Spleen (tissue), 11 donors: ENCODE results near the gene GBX1. TPM values are rescaled to one million over a fixed set of nuclear protein-coding genes. Genes with fewer than 3 reads are reported as not detected.

Experiments
- DNase-seq: peaks from one replicate; pipeline ENCODE4 v3.0.0-alpha.2; 2020
- H3K27ac ChIP-seq, 8 donors: fragments of 200-600 bp; sonication (generic) in 7 of 8; 1 replicate in 4 of 8; 2 replicates in 4 of 8; pipeline versions ENCODE4 v1.5.0 to v1.8.0; 2016 to 2021; ENCODE audit warnings: inconsistent platforms in 4 of 8, mild to moderate bottlenecking in 4 of 8, moderate library complexity in 1 of 8
- H3K27me3 ChIP-seq, 7 donors: fragments of 200-600 bp; sonication (generic) in 6 of 7; replicated peaks in 1 of 7; 1 replicate in 4 of 7; 2 replicates in 3 of 7; pipeline versions ENCODE4 v1.5.0 to v1.8.0; 2016 to 2021; ENCODE audit warnings: inconsistent platforms in 3 of 7, mild to moderate bottlenecking in 1 of 7
- H3K36me3 ChIP-seq, 6 donors: fragments of 200-600 bp; sonication (generic) in 5 of 6; 1 replicate in 4 of 6; 2 replicates in 2 of 6; pipeline versions ENCODE4 v1.5.0 to v1.8.0; 2016 to 2021; ENCODE audit warnings: inconsistent platforms in 2 of 6
- H3K4me1 ChIP-seq, 6 donors: fragments of 200-600 bp; sonication (generic) in 5 of 6; 1 replicate in 3 of 6; 2 replicates in 3 of 6; pipeline versions ENCODE4 v1.5.0 to v1.8.0; 2016 to 2021; ENCODE audit warnings: inconsistent platforms in 3 of 6
- H3K4me3 ChIP-seq, 8 donors: fragments of 200-600 bp; sonication (generic) in 7 of 8; 1 replicate in 4 of 8; 2 replicates in 4 of 8; pipeline versions ENCODE4 v1.5.0 to v1.8.0; 2016 to 2021; ENCODE audit warnings: inconsistent platforms in 4 of 8, mild to moderate bottlenecking in 4 of 8, moderate library complexity in 2 of 8
- H3K9me3 ChIP-seq, 8 donors: fragments of 200-600 bp; sonication (generic) in 7 of 8; 1 replicate in 4 of 8; 2 replicates in 4 of 8; pipeline versions ENCODE4 v1.5.0 to v1.8.0; 2016 to 2021; ENCODE audit warnings: inconsistent platforms in 4 of 8
- CTCF ChIP-seq, 11 experiments: fragments of 200-600 bp in 7 of 11; fragments of 450-650 bp in 4 of 11; sonication (generic) in 4 of 11; IDR thresholded peaks in 8 of 11; conservative IDR thresholded peaks in 3 of 11; 1 replicate in 7 of 11; 2 replicates in 4 of 11; pipeline versions ENCODE4 v1.4.0 to v1.8.0; 2016 to 2021; ENCODE audit warnings: antibody characterized with exemption in 11 of 11, inconsistent platforms in 4 of 11, mild to moderate bottlenecking in 1 of 11
- POLR2A ChIP-seq, 3 donors: fragments of 450-650 bp; IDR thresholded peaks; one replicate each; pipeline ENCODE4 v1.5.1; 2017; ENCODE audit warnings: antibody characterized with exemption in 3 of 3, mild to moderate bottlenecking in 1 of 3
- POLR2AphosphoS5 ChIP-seq, 3 donors: sonication (generic); formaldehyde crosslinking; IDR thresholded peaks; one replicate each; pipeline ENCODE4 v1.5.1; 2017; ENCODE audit warnings: antibody characterized with exemption in 3 of 3
- WGBS, 5 donors: extraction: QIAGEN DNeasy Blood & Tissue Kit in 3 of 5; methylation state at CpG; one replicate each; pipeline versions ENCODE4 v1.1.5 to v1.1.7; 2013 to 2018; 5-methylcytosine and 5-hydroxymethylcytosine counted together
- intact Hi-C: fragments of 100-400 bp; cut with DNase I; formaldehyde crosslinking; loops from one replicate; pipeline ENCODE4 v1.15.0; 2023; ENCODE audit warnings: low total_unique reads
- polyA plus RNA-seq, 3 donors: library from polyadenylated mRNA; stranded (reverse); fragments of 200-250 nt; gene quantifications; one replicate each; pipeline ENCODE4 v1.2.1, GENCODE V29; 2013
- total RNA-seq, 7 donors: library from RNA; depleted of rRNA in 3 of 7; stranded (reverse); fragments of >200 nt in 3 of 7; fragmentation: NEBNext Ultra II Directional in 4 of 7; extraction: Animal tissue kit (Norgen Biotek cat#: 25700) in 4 of 7; gene quantifications; one replicate each; pipeline versions ENCODE4 v1.1.0 to v1.2.1, GENCODE V29; 2016 to 2021
- donor health status: healthy with polysubstance abuse.
- donor health status: DM: no; HTN: no; CAD: no; lungs with moderate emphysema.
- donor health status: DM: no; HTN: no; CAD: no.
- donor health status: Bipolar disorder and iron deficiency.
- donor health status: healthy.
- donor health status: DM: no; HTN: no; CAD: no.
- donor health status: DM: yes; HTN: yes; CAD: no.

The GBX1 gene
- total and polyA plus RNA-seq, 10 donors: not detected

GRCh38 chr7:151140826-151141225, 26.7 kb downstream of the GBX1 start:
- Histone ChIP-seq H3K27me3 (no peaks in the 10 kb centered on the region), H3K9me3 (no peaks in the 10 kb centered on the region), H3K4me3 (no peak overlapping the region), H3K27ac (no peak overlapping the region), H3K4me1 (peaks cover 0 to 6% (median under 1%) of the 10 kb centered on the region in 6 donors), H3K36me3 (peaks cover 0 to 97% (median 35%) of the 10 kb centered on the region in 6 donors)
- intact Hi-C loops: no loop called here
- TF ChIP-seq POLR2AphosphoS5 (IDR thresholded peaks at IDR 0.05) (no peak), POLR2A (IDR thresholded peaks at IDR 0.05) (no peak)
- DNase-seq: no peak
- 92 to 99% (median 97%) methylated on average over 7 of the region's 7 CpGs for WGBS, 5 donors

- peaks cover 0 to 11% (median 2%) of the 10 kb centered on the region in 6 donors for H3K4me1 ChIP-seq
- intact Hi-C loops: no loop called here
- 89 to 93% (median 93%) methylated on average over 9 of the region's 9 CpGs for WGBS, 5 donors
- peak; percentile 46 for DNase-seq
- H3K4me3 ChIP-seq: no peak overlapping the region
- H3K27ac ChIP-seq: no peak overlapping the region
- H3K36me3 ChIP-seq: peaks cover 0 to 100% (median 44%) of the 10 kb centered on the region in 6 donors
- TF ChIP-seq CTCF (IDR thresholded peaks at IDR 0.05 in 8 of 11, conservative IDR thresholded peaks at IDR 0.05 in 3 of 11): no peak
- no peak for TF ChIP-seq POLR2A (IDR thresholded peaks at IDR 0.05)
- TF ChIP-seq POLR2AphosphoS5 (IDR thresholded peaks at IDR 0.05): no peak
- no peaks in the 10 kb centered on the region for H3K9me3 ChIP-seq
- H3K27me3 ChIP-seq: no peaks in the 10 kb centered on the region
These were observed 27.7 kb downstream of the GBX1 start for GRCh38 chr7:151139791-151140190.

GRCh38 chr7:151139071-151139790, 28.3 kb downstream of the GBX1 start:
- intact Hi-C loops: no loop called here
- Histone ChIP-seq H3K4me3 (no peak overlapping the region), H3K9me3 (no peaks in the 10 kb centered on the region), H3K36me3 (peaks cover 0 to 100% (median 46%) of the 10 kb centered on the region in 6 donors), H3K4me1 (peaks cover 0 to 11% (median 2%) of the 10 kb centered on the region in 6 donors), H3K27ac (no peak overlapping the region), H3K27me3 (no peaks in the 10 kb centered on the region)
- DNase-seq: peak; percentile 51
- no peak for TF ChIP-seq POLR2AphosphoS5 (IDR thresholded peaks at IDR 0.05)
- TF ChIP-seq CTCF (IDR thresholded peaks at IDR 0.05 in 8 of 11, conservative IDR thresholded peaks at IDR 0.05 in 3 of 11): no peak
- TF ChIP-seq POLR2A (IDR thresholded peaks at IDR 0.05): no peak
- whole genome bisulfite sequencing, 5 donors: 88 to 95% (median 91%) methylated on average over 16 to 18 of the region's 18 CpGs

- TF ChIP-seq POLR2AphosphoS5 (IDR thresholded peaks at IDR 0.05) (no peak), POLR2A (IDR thresholded peaks at IDR 0.05) (no peak), CTCF (IDR thresholded peaks at IDR 0.05 in 8 of 11, conservative IDR thresholded peaks at IDR 0.05 in 3 of 11) (no peak)
- intact Hi-C loops: no loop called here
- peaks cover 0 to 100% (median 44%) of the 10 kb centered on the region in 6 donors for H3K36me3 ChIP-seq
These were observed 29.2 kb downstream of the GBX1 start for GRCh38 chr7:151138153-151138851.

More at GRCh38 chr7:151138153-151138851, 29.2 kb downstream of the GBX1 start:
- H3K4me3 ChIP-seq: no peak overlapping the region
- DNase-seq: peak; percentile 62
- peaks cover 0 to 11% (median 2%) of the 10 kb centered on the region in 6 donors for H3K4me1 ChIP-seq
- no peaks in the 10 kb centered on the region for H3K27me3 ChIP-seq
- no peaks in the 10 kb centered on the region for H3K9me3 ChIP-seq
- no peak overlapping the region for H3K27ac ChIP-seq
- WGBS, 5 donors: 85 to 94% (median 91%) methylated on average over 25 to 30 of the region's 30 CpGs
